GM12873 (cell line): ENCODE results near the gene DLG1.

Experiments used
- TF ChIP-seq, protein P1 (sequence below): IDR thresholded peaks from 2 replicates; pipeline ENCODE4 v1.5.1; 2012; ENCODE audit warnings: low read depth, mild to moderate bottlenecking, moderate library complexity, low read length, control low read depth; ENCODE audit not compliant: insufficient read depth; ENCODE audit errors: missing control alignments

Gene DLG1

DNA sequence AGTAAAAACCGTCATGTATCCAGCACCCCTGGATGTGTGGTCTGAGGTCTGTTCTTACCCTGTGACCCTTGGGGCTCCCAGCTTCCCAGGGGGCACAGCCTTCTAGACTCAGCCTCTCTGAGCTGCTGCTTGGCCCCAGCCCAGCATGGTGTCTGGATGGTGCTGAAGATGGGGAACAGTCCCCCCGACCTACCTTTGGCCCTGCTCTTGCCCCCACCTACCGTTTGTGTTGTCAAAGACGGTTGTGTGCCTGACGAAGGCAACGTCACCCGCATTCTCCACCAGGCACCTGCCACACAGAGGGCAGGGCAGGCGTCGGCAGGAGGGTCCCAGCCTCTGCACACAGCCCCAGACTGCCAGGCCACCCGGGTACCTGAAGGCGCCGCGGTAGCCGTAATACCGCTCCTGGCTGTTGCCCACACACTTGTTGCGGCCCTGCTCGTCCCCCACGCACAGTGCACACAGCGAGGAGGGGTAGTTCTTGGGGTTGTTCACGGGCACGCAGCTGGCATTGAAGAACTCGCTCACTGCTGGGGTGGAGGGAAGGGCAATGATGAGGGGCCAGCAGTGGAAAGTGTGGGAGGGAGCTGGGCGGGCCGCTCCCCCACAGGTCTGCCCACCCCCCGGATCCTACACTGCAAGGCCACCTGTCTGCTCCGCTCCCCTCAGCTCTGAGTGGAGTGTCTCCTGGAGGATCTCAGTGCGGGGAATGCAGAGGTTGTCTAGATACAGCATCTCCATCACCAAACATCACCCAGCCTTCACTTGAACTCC lies 289.8 kb downstream of the DLG1 start:
- TF ChIP-seq, protein P1, sequence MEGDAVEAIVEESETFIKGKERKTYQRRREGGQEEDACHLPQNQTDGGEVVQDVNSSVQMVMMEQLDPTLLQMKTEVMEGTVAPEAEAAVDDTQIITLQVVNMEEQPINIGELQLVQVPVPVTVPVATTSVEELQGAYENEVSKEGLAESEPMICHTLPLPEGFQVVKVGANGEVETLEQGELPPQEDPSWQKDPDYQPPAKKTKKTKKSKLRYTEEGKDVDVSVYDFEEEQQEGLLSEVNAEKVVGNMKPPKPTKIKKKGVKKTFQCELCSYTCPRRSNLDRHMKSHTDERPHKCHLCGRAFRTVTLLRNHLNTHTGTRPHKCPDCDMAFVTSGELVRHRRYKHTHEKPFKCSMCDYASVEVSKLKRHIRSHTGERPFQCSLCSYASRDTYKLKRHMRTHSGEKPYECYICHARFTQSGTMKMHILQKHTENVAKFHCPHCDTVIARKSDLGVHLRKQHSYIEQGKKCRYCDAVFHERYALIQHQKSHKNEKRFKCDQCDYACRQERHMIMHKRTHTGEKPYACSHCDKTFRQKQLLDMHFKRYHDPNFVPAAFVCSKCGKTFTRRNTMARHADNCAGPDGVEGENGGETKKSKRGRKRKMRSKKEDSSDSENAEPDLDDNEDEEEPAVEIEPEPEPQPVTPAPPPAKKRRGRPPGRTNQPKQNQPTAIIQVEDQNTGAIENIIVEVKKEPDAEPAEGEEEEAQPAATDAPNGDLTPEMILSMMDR: no peak

DNA sequence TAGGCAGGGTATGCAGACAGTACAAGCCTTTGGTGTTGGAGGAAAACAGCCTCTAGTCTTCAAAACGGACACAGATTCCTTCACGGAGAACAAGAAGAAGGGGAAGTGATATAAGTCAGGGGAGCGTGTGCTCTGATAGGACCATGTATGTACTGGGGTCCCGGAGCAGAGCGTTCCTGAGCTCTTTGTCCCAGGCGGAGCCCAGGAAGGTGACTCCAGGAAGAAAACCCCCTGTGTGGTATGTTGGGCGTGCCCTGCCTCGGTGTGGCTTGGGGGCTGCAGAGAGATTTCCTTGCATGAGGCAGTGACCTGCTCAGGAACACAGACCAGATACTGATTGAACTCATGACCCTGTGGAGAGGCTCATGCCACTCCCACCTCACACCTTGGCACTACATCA lies 290.5 kb downstream of the DLG1 start:
- TF ChIP-seq, protein P1: no peak

DNA sequence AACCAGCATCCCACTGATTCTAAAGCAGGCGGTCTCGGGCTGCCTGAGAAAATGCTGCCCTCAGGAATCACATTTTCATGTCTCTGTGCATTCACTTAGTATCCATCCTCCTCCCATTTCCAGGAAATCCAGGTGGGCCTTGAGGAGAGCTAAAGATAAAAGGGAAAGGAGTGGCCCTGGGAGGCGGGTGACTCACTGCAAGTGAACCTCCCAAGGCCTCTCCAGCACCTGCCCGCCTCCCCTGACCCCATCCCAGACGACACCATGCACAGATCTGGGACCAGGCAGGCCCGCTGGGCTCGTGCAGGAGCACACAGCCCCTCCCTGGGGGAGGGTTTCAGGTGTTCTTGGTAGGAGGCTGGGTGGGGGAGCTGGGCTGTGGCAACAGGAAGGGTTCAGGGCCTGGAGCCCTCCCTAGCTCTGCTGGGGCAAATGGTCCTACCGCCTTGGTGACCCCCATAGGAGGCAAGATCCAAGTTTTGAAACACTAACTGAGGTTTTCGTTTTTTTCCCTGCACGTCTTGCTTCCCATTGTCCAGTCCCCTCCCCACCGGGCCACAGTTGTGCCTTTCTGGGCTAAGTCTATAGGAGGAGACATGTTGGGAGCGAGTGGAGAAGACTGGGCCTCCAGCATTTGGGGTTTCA lies 291.0 kb downstream of the DLG1 start:
- TF ChIP-seq, protein P1: no peak

DNA sequence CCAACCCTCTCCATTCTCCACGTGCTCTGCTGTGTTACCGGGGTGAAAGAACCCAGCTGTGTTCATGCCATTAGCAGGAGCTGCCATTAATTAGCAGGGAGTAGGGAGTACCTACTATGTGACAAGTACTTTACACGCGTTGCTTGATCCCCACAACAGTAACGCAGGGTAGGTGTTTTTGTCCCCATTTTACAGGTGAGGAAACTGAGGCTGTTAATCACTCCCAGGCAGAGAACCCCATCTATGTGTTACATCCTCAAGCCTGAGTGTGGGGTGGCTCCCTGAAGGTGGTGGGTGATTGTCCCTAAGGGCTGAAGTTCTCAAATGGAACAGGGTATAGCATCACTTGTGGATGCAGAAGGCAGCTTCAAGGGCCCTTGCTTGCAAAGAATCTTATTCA lies 291.6 kb downstream of the DLG1 start:
- TF ChIP-seq, protein P1: no peak

DNA sequence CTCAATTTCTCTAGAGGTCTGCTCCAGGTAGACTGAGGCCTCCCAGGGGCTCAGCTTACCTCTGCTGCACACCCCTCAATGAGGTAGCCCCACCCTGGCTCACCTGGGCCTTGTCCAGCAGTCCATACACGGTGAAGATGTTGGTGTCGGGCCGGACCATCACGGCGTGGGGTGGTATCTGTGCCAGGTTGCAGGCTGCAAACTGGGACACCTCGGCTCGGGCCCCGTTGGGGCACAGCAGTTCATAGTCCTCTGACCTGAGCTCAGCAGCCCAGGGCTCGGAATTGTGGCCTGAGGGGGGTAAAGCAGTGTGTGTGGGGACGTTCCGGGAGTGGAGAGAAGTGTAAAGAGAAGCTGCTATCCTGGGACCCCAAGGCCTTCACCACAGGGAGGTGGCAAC lies 292.0 kb downstream of the DLG1 start:
- TF ChIP-seq, protein P1: no peak

DNA sequence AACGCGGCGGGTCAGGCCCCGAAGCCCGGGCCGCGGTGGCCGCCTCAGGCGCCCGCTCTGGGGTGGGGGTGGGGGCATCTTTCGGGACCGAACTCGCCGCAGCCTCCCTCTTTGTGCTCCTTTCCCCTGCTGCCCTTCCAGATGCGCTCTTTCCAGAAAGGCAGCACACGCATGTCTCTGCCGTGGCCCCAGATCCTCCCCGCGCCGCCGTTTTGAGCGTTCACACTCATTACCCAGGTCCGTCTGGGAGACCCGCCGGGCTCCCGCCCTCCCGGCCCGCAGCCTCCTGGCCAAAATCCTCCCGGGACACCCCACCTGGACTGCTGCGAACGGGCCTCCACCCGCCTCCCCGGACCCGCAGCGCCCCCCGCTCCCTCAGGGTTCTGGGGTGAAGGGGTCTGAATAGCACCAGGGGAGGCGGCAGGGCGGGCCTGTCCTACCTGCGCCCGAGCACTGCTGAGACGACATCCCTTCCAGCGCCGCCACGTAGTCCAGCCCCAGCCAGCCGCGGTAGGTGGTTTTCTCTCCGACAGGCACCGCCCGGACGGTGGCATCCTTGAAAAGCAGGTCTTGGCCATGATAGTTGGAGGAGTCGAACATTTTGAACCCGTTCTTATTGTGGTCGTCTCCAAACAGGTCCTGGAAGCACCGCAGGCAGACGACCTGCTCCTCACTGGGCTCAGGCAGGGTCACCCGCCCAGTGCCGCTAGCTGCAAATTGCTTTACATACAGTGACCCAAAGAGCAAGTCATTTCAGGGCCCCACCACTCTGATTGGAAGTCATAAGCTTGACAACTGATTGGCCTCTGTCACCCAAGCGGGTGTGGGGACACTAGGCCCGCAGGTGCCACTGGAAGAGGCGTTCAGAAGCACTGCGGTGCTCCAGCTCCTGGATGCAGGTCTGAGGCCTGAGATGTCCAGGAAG lies 294.7 kb downstream of the DLG1 start:
- TF ChIP-seq, protein P1: no peak

DNA sequence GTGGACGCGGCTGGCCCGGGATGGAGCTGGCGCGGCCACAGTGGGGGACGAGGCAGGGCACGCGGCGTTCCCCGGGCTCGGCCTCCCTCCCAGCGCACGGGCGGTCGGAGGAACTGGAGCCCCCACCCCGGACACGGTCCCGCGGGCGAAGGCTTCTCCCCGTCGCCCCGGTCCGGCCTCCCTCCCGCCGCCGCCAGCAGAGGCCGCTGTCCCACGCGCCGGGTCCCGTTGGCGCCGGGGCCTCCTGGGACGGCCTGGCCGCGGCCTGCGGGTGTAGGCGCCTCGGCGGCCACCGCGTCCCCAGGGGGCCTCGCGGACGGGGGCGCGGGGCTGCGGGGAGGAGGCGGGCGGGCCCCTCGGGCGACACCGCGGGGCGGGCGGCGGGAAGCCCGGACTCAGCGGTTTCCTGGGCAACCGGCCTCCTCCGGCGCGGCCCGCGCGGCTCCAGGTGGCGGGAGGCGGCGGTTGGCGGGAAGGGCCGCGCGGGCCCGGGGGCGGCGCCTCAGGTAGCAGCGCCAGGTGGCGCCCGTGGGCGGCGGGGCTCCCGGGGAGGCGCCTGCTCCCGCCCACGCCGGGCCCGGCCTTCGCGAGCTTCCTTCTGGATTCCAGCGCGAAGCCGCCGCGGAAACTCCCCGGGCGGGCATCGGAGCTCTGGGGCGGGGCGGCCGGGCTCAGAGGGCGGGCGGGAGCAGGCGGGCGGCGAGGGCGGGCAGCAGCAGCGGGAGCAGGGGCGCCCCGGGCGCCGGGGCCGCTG lies 295.5 kb downstream of the DLG1 start:
- TF ChIP-seq, protein P1: peak; percentile 64
